HAP-1 (cell line): ENCODE data around the gene ZNF276.
"Not testable (repeated sequence)": the region's sequence is repeated elsewhere in the genome, so short reads cannot be mapped to it uniquely, and the experiment has no call there.

Experiments used
- DNase-seq, 2 experiments: peaks; one replicate each; pipeline ENCODE4 v3.0.0-alpha.2; 2016 to 2020; ENCODE audit warnings: low spot score in 2 of 2
- H3K27me3 ChIP-seq: fragments of 250-450 bp; sonication (Bioruptor Pico); 2 replicates; pipeline ENCODE4 v1.5.1; 2020; ENCODE audit warnings: low read depth, mild to moderate bottlenecking, moderate library complexity
- H3K36me3 ChIP-seq: fragments of 250-450 bp; sonication (Bioruptor Pico); replicated peaks from 2 replicates; pipeline ENCODE4 v1.5.1; 2020; ENCODE audit warnings: mild to moderate bottlenecking
- H3K4me1 ChIP-seq: fragments of 250-450 bp; sonication (Bioruptor Pico); 2 replicates; pipeline ENCODE4 v1.5.1; 2020; ENCODE audit warnings: mild to moderate bottlenecking
- H3K4me3 ChIP-seq: fragments of 250-450 bp; sonication (Bioruptor Pico); 2 replicates; pipeline ENCODE4 v1.5.1; 2020; ENCODE audit warnings: mild to moderate bottlenecking, moderate library complexity
- H3K9me3 ChIP-seq: fragments of 250-450 bp; sonication (Bioruptor Pico); 2 replicates; pipeline ENCODE4 v1.5.1; 2020; ENCODE audit warnings: mild to moderate bottlenecking, moderate library complexity
- in situ Hi-C: fragments of 300-500 bp; cut with MboI; formaldehyde crosslinking; loops from 3 replicates; pipeline ENCODE4 v1.14.3; 2020; ENCODE audit warnings: low sequenced_read_pairs, inconsistent platforms, mixed read lengths

ZNF276 gene

DNA sequence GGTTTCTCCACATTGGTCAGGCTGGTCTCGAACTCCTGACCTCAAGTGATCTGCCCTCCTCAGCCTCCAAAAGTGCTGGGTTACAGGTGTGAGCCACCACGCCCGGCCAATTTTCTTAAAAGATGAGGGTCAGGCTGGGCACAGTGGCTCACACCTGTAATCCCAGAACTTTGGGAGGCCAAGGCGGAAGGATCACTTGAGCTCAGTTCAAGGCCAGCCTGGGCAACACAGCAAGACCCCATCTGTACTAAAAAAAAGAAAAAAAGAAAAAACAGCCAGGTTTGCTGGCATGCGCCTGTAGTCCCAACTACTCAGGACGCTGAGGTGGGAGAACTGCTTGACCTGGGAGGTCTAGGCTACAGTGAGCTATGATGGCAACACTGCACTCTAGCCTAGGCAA, 62.6 kb downstream of the ZNF276 start:
- DNase-seq, H3K27me3 ChIP-seq, H3K4me3 ChIP-seq, in situ Hi-C loops, H3K9me3 ChIP-seq, H3K4me1 ChIP-seq: not testable (repeated sequence)
- peaks cover 79% of the 10 kb centered on the region for H3K36me3 ChIP-seq

DNA sequence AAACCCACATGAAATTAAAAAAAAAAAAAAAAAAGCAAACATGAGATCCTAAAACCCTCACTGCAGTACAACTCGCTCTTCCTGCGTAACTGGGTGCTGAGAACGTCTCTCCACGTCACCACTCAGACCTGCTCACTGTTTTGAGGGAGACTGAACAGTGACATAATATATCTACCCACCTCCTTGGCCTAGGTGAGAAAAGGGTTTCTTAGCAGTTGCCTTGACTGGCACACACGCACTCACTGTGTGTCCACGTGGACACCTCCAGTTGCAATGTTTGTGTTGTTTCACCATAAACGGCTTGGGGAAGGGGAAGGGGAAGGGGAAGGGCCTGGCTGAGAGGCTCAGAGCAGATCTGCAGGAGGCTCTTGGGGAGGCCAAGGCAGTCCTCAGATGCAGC, 63.1 kb downstream of the ZNF276 start:
- Histone ChIP-seq H3K9me3 (no peaks in the 10 kb centered on the region), H3K27me3 (no peaks in the 10 kb centered on the region), H3K36me3 (peaks cover 76% of the 10 kb centered on the region), H3K4me1 (no peaks in the 10 kb centered on the region), H3K4me3 (no peak overlapping the region)
- DNase-seq: no peak
- in situ Hi-C loops: no loop called here

DNA sequence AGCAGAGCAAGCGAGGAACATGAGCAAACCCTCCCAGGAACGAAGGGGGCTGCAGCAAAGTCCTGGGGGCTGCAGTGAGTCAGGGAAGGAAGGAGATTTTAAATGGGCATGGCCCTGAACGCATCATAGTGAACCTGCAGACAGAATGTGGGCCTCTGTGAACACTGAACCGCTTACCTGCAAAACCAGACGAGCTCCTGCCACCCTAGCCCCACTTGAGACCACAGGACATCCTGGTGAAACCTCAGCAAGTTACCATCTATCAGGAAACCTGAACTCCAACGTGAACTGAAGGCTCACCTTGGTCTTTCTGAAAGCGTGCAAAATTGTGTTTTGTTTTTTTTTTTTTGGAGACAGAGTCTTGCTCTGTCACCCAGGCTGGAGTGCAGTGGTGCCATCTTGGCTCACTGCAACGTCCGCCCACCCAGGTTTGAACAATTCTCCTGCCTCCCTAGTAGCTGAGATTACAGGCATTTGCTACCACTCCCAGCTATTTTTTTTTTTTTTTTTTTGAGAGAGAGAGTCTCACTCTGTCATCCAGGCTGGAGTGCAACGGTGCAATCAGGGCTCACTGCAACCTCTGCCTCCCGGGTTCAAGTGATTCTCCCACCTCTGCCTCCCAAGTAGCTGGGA, 64.3 kb downstream of the ZNF276 start:
- Histone ChIP-seq H3K4me3 (no peak overlapping the region), H3K4me1 (no peaks in the 10 kb centered on the region), H3K36me3 (peaks cover 73% of the 10 kb centered on the region), H3K9me3 (no peaks in the 10 kb centered on the region), H3K27me3 (no peaks in the 10 kb centered on the region)
- in situ Hi-C loops: no loop called here
- no peak for DNase-seq

DNA sequence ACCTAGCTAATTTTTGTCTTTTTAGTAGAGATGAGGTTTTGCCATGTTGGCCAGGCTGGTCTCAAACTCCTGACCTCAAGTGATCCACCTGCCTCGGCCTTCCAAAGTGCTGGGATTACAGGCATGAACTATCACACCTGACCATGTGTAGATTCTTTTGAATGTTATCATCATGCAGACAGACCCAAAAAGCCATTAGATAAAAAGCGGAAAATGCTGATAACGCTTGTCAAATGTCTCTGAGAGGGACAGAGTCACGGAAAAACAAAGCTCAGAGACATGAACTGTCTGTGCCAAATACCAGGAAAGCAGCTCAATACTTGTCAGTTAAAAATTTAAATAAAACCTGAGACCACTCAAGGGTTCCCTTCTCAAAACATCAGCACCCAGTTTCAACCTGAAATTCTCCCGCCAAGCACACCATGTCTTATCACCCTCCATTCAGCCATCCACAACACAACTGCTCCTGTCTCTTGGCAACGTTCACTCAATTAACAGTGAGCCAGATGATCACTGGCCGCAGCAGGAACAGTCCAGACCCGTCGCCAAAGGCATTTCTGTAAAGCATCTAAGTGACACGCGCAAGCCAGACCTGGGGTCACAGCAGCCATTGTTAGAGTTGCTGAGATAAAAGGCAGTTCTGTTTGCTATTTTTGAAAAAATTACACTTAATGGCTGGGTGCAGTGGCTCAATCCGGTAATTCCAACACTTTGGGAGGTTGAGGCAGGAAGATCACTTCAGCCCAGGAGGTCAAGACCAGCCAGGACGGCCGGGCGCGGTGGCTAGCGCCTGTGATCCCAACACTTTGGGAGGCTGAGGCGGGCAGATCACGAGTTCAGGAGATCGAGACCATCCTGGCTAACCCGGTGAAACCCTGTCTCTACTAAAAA, 65.4 kb downstream of the ZNF276 start:
- peaks cover 78% of the 10 kb centered on the region for H3K36me3 ChIP-seq
- DNase-seq: no peak
- H3K9me3 ChIP-seq: no peaks in the 10 kb centered on the region
- in situ Hi-C loops: no loop called here
- no peak overlapping the region for H3K4me3 ChIP-seq
- H3K27me3 ChIP-seq: no peaks in the 10 kb centered on the region
- H3K4me1 ChIP-seq: no peaks in the 10 kb centered on the region

DNA sequence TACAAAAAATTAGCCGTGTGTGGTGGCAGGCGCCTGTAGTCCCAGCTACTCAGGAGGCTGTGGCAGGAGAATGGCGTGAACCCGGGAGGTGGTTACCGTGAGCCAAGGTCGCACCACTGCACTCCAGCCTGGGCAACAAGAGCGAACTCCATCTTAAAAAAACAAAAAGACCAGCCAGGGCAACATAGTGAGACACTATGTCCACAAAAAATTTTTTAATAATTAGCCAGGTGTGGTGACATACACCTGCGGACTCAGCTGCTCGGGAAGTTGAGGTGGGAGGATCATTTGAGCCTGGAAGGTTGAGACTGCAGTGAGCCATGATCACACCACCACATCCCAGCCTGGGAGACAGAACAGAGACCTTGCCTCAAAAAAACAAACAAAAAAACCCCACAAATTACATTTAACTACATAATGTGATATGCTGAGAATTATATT, 66.0 kb downstream of the ZNF276 start:
- Histone ChIP-seq H3K27me3 (no peaks in the 10 kb centered on the region), H3K9me3 (no peaks in the 10 kb centered on the region), H3K36me3 (peaks cover 80% of the 10 kb centered on the region), H3K4me3 (no peak overlapping the region), H3K4me1 (no peaks in the 10 kb centered on the region)
- in situ Hi-C loops: no loop called here
- DNase-seq: no peak
